K562 (cell line): ENCODE data around the gene ACVR2B. TPM values are rescaled to one million over a fixed set of nuclear protein-coding genes. Genes with fewer than 3 reads are reported as not detected.
A peak's percentile ranks its signal among the peaks of the same experiment; 100 is the strongest.

Experiments used
- CBX1 ChIP-seq: sonication (generic); IDR thresholded peaks from 2 replicates; pipeline ENCODE4 v1.6.1; 2016; ENCODE audit warnings: antibody characterized with exemption, low read depth, mild to moderate bottlenecking
- ELK3 ChIP-seq: fragments of 450-650 bp; formaldehyde crosslinking; IDR thresholded peaks from 2 replicates; pipeline ENCODE4 v1.4.0; 2020; ENCODE audit warnings: mild to moderate bottlenecking
- KLF1 ChIP-seq: fragments of 450-650 bp; IDR thresholded peaks from 2 replicates; pipeline ENCODE4 v1.6.1; 2016; ENCODE audit warnings: missing genetic modification characterization, missing compliant biosample characterization
- NR2C2 ChIP-seq, 2 experiments: fragments of 200-800 bp in 1 of 2; sonication (Bioruptor generic) in 1 of 2; sonication (generic) in 1 of 2; formaldehyde crosslinking in 1 of 2; IDR thresholded peaks; 2 replicates each; pipeline versions ENCODE4 v1.6.1 to v1.8.0; 2016 to 2022; ENCODE audit warnings: mild to moderate bottlenecking in 1 of 2, missing compliant biosample characterization in 1 of 2, missing genetic modification characterization in 1 of 2, missing genetic modification reagents in 1 of 2
- SRSF3 ChIP-seq: fragments of 200-400 bp; formaldehyde crosslinking; IDR thresholded peaks from 2 replicates; pipeline ENCODE4 v1.6.1; 2016; ENCODE audit warnings: mild to moderate bottlenecking, low read length, moderate library complexity; ENCODE audit not compliant: insufficient read depth
- ZFP36 ChIP-seq: fragments of 150-350 bp; IDR thresholded peaks from 2 replicates; pipeline ENCODE4 v1.6.1; 2018; ENCODE audit warnings: low read length, low read depth; ENCODE audit not compliant: partially characterized antibody
- ZNF407 ChIP-seq: fragments of 450-650 bp; IDR thresholded peaks from 2 replicates; pipeline ENCODE4 v1.6.1; 2016; ENCODE audit warnings: low read depth
- polyA plus RNA-seq, 8 experiments: library from polyadenylated mRNA; depleted of rRNA in 4 of 8; stranded (reverse) in 5 of 8; unstranded in 3 of 8; fragments of >200 nt; fragmentation: Nextera tagmentation in 2 of 8; fragmentation: Illumina TruSeq in 1 of 8; extraction: Ambion mirVana in 2 of 8; extraction: Trizol in 1 of 8; gene quantifications; 2 replicates each; pipeline versions ENCODE4 v1.2.1 to v1.2.3, GENCODE V29; 2011 to 2014; ENCODE audit warnings: inconsistent platforms in 1 of 8, missing spikeins in 1 of 8
- total RNA-seq, 7 experiments: library from RNA; depleted of rRNA in 6 of 7; stranded (reverse); fragments of >200 nt in 6 of 7; fragmentation: Illumina TruSeq in 2 of 7; extraction: Trizol in 2 of 7; gene quantifications; 2 replicates each; pipeline versions ENCODE4 v1.2.1 to v1.2.3, GENCODE V29; 2011 to 2021; ENCODE audit warnings: low replicate concordance in 1 of 7

ACVR2B gene
- total and polyA plus RNA-seq, 9 of the 15 experiments (the other 6 are each of a cell fraction or from before 2014, with no cell fraction given), result 1.8 to 23.7 (median 7.1) TPM

DNA sequence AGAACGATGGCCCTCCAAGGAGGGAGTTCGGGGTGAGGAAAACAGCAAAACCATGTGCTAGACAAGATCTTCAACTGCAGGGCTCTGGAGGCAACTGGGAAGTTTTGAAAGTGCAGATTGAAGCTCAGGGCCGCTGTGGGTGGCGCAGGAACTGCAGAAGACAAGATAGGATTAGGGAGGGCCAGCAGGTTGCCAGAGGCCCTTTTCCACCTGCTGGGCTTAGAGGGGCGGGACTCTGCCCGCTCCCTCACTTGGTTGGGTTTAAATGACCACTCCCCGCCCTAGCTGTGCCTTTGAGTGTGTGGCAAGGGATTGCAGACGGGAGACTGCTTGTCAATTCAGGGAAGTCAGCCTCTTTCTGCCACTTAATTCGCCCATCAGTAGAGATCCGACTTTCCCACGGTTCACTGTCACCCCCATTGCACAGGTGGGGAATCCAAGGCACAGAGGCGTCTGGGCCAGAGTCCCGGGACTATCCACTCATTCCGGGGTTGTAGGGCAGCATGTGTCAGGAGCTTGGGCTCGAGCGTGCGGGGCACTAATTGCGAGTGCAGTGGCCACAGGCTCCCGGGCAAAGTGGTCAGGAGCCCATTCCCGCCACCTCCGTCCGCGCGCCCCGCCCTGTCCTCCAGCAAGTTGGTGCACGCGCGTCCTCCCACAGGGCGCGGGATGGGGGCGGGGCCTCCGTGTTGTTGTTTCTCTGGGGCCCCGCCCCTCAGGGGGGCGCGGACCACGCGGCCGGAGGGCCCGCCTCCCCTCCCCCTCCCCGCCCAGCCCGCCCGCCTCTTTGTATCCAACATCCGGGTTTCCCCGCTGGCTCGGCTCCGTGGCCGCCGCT is at the start of gene ACVR2B (continued):
- TF ChIP-seq CBX1 (no peak), ZNF407 (no peak), NR2C2 (CRISPR knock-in tag; IDR thresholded peaks at IDR 0.05) (0 out of 2 replicates have a peak, but pooled peaks have one; percentile 21), NR2C2 (tag; IDR thresholded peaks at IDR 0.05) (no peak), ELK3 (CRISPR knock-in tag) (no peak), SRSF3 (no peak), ZFP36 (no peak), KLF1 (0 out of 2 replicates have a peak, but pooled peaks have one; percentile 18)
